HG03442 (cell line): ENCODE measurements around the gene HOXA13.

Source experiments
- ATAC-seq: cut with Tn5 transposase; IDR thresholded peaks from one replicate; pipeline ENCODE4 v1.9.1; 2021; ENCODE audit warnings: mild to moderate bottlenecking, moderate library complexity; ENCODE audit not compliant: unreplicated experiment

The HOXA13 gene

DNA sequence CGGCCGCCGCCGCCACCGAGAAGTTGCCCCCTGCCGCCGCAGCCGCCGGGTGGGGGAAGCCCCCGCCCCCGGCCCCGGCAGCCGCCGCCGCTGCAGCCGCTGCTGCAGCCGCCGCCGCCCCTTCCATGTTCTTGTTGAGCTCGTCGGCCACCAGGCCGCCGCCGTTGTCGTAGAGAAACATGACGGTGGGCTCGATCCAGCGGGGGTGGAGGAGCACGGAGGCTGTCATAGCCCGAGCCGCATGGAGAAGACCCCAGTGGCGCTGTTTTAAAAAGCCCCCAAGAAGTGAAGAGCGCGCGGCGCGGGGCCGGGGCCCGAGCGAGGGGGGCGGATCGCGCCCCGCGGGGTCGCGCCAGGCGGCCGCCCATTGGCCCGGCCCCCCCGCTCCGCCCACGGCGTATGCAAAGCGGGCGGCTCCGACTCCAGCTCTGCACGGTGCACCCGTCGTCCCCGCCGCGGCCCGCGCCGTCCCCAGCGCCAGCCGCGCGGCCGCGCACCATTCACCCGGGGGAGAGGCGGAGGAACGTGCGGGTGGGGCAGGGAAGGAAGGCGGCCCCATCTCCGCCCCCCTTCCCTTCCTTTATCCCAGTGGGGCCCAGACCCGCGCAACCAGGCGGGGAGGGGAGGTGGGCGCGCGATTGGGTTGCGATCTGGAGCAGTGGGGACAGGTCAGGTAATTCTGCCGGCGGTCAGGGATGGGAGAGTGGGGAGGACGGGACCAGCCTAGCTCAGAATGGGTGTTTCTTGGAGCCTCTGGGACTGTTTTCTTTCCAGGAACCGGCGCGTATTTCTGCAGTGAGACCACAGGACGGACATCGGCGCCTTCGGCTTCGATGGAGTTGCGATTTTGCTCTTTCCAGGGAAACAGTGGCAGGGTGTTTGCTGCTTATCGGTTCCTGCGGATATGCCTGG lies at the start of gene HOXA13:
Gene HOXA13 (minus strand): TSS at position 243 of the 912 bp plus-strand sequence. CDS start 14 bp downstream, at position 229.
- ATAC-seq, result no peak

GRCh38 chr7:27248911-27249723 lies 49.2 kb upstream of the HOXA13 start:
- ATAC-seq, result no peak

GRCh38 chr7:27248427-27248806 lies 48.5 kb upstream of the HOXA13 start:
- ATAC-seq, result no peak

DNA sequence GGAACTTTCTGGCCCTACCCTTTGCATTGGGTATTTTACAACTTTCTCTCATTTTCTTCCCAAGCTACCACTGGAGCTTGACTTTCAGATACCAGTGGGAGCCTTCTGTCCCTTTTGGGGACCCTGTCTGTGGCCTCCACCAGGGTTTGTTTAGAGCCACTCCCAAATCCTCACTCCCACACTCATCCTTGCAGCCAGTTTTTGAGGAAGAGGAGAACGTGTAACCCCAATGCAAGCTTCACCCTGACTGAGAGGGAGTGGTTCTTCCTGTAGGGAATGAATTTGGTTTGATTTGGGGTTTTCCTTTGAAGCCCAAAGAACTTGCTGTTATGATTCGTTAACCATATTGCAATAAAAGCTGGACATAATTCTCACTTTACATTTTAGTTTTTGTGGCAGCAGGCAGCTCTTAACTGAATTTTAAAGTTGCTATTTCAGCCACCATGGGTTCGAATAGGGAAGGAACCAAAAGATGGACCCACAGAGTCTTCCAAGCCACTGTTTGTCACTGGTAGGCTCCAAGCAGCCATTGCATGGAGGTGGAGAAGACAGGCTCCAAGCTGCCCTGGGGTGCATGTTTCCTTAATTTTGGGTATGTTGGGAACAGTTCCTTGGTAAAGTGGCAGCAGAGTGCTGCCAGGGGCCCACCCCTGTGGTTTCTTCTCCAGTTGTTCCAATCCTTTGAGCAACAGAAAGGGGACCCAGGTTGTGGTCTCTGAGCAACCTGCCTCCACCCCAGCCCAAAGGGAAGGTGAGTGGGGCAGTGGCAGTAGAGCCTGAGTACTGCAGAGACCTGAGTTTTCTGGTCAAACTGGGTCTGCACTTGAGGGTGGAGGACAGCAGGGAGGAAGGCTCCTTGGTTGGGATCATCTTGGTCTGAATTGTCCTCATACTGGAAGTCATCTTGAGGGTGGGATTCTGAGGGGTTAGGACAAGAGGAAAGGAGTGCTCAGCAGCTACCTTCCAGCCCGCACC lies 47.8 kb upstream of the HOXA13 start:
- no peak for ATAC-seq

DNA sequence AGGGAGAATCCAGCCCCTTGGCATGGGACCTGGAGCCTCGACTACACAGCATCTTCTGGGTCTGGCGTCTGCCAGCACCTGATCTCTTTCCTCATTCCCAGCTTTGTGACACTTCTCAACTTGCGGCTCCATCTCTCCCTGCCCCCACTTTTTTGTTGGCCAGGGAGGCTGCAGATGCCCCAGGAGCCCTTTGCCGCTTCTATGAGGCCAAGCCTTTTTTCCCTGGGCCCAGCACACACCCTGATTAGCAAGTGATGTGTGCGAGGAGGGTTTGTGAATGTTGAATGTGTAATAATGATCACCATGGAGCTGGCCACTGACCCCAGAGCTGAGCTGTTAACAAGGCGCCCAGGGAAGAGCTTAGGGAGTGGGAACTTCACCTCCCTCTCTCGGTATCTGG lies 47.1 kb upstream of the HOXA13 start:
- ATAC-seq, result no peak

DNA sequence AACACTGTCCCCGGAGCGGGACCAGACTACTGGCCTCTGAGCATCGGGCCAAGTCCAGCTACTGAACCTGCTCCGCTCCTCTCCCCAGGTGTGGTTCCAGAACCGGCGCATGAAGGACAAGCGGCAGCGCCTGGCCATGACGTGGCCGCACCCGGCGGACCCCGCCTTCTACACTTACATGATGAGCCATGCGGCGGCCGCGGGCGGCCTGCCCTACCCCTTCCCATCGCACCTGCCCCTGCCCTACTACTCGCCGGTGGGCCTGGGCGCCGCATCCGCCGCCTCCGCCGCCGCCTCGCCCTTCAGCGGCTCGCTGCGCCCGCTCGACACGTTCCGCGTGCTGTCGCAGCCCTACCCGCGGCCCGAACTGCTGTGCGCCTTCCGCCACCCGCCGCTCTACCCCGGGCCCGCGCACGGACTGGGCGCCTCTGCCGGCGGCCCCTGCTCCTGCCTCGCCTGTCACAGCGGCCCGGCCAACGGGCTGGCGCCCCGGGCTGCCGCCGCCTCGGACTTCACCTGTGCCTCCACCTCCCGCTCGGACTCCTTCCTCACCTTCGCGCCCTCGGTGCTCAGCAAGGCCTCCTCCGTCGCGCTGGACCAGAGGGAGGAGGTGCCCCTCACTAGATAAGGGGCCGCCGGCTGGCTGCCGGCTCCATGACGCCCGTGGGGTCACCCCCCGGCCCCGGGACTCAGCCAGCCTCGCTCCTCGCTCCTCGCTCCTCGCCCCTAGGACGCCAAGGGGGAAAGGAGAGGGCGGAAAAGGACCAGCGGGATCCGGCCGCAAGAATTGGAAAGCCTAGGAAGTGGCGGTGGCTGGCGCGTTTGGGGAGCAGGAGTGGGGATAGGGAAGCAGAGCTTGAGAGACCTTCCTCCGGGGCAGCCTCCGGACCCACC lies 46.2 kb upstream of the HOXA13 start:
- no peak for ATAC-seq

DNA sequence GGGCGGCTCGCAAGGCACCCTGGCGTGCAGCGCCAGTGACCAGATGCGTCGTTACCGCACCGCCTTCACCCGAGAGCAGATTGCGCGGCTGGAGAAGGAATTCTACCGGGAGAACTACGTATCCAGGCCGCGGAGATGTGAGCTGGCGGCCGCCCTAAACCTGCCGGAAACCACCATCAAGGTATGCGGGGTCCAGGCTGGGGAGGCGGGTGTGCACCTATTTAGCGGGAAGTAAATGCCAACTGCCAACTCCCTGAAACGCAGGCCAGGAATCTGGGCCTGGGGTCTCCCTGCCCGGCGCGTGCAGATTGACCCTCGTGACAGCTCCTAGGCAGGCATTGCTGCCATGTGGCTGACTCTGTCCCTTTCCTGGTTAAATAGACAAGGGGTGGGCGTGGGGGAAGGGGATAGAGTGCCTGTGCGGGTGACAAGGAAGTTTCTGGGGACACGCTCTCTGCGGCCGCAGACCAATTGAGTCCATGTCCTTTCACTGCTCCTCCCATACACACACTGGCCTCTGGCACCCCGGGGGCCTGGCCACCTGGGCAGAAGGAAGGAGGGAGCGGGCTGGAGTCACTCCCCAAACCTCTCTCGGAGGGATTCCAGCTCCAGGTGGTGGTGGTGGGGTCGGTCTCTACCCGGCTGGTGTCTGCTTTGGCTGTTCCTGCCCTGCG lies 45.4 kb upstream of the HOXA13 start:
- ATAC-seq, result no peak

DNA sequence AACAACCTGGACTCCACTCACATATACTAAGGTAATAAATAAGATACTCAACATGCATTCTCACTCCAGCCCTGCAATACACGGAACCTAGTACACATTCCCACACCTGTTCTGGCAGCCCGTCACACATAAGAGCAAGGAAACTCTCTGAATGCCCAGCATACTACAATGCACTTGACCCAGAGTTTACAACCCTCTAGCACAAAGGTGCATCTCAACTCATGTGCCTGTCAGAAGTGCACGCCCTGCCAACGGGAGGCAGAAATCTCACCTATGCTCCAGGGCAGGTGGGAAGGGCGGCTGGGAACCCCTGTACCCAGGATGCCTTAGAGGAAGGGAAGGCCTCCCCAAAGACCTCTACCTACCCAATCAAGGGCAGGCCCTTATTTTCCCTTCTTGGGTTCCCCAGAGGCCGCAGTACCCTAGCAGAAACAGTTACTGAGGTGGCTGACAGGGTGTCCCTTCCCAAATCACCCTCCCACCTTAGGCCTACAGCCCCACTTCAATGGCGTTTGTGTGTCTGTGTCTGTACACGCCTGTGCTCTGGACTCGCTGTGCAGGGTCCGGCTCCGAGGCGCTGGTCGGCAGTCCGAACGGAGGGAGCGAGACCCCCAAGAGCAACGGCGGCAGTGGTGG lies 44.7 kb upstream of the HOXA13 start:
- ATAC-seq, result no peak

DNA sequence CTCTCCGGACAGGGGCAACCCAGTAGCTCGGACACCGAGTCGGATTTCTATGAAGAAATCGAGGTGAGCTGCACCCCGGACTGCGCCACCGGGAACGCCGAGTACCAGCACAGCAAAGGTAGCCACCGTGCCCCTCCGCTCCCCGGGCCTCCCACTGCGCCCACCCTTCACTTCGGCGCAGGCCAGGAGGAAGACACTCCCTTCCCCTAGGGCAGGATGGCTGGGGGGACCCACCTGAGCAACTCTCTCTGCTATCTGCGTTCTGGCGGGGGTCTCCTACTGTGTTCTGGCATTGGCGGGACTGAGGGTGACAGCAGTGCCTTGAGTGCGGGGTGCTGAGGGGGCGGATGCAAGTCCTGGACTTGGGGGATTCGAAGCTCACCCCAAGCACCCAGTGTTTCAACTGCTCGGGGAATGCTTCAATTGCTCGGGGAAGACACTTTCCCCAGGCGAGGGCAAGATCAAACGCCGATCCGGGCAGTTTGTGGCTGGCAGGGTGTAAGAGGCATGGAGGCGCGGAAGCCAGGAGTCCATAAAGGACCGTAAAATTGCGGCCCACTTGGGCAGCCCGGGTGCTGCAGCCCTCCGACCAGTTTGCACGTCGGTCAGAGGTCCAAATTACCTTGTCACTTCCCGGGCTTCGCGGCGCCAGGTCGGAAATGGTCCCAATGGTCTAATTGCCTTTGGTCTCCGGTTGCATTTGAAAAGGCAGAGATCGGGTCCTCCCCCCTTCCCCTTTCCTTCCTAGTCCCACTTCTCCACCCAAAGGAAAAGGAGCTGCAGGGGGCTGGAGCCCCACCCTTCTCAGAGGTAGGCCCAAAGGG lies 43.7 kb upstream of the HOXA13 start:
- ATAC-seq, result no peak

DNA sequence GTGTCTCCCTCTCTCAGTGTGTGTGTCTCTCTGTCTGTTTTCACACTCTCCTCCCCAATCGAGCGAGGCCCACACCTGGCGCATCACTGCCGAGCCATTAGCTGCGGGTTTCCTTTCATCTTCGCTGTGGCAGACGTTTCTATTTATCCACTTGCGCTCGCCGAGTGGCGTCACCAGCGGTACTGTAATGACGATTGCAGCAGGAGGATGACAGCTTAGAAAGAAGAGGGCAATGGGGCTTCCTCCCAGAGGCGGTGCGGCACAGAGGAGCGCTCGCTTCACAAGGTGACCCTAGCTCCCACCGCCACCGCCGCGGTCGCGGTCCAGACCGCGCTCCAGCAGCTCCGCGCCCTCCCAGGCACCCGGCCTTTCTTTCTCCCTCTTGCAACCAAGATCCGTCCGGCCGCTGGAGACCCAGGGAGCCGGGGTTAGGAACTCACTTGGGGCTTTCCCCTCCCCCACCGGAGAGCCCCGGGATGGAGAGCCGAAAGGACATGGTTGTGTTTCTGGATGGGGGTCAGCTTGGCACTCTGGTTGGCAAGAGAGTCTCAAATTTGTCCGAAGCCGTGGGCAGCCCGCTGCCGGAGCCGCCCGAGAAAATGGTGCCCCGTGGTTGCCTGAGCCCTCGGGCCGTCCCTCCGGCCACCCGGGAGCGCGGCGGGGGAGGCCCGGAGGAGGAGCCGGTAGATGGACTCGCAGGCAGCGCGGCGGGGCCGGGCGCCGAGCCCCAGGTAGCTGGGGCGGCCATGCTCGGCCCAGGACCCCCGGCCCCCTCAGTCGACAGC lies 42.9 kb upstream of the HOXA13 start, which contains the start of gene EVX1:
Gene EVX1 (plus strand): TSS at position 248 of the 785 bp plus-strand sequence. CDS start 229 bp downstream, at position 477.
- ATAC-seq, result no peak

GRCh38 chr7:27242154-27242553 lies 42.3 kb upstream of the HOXA13 start:
- no peak for ATAC-seq

GRCh38 chr7:27241189-27242056 lies 41.5 kb upstream of the HOXA13 start:
- no peak for ATAC-seq

GRCh38 chr7:27240015-27240731 lies 40.3 kb upstream of the HOXA13 start:
- ATAC-seq, result no peak

- ATAC-seq, result no peak
These were observed 39.6 kb upstream of the HOXA13 start for GRCh38 chr7:27239387-27240014.

- ATAC-seq, result no peak
These were observed 39.1 kb upstream of the HOXA13 start for GRCh38 chr7:27238979-27239386.
